GM23338 (cell line): ENCODE results near the gene S100A16. TPM values are rescaled to one million over a fixed set of nuclear protein-coding genes. Genes with fewer than 3 reads are reported as not detected.

Experiments
- ATAC-seq: fragments of 200-7000 bp; cut with Tn5 transposase; 3 replicates; pipeline ENCODE4 v1.9.1; 2020
- DNase-seq: peaks from one replicate; pipeline ENCODE4 v3.0.0-alpha.2; 2015; ENCODE audit warnings: low spot score
- H2AFZ ChIP-seq: fragments of 200-600 bp; sonication (generic); 2 replicates; pipeline ENCODE4 v1.8.0; 2016; ENCODE audit warnings: antibody characterized with exemption, mild to moderate bottlenecking, moderate library complexity
- H3F3A ChIP-seq: fragments of 200-600 bp; sonication (generic); replicated peaks from 2 replicates; pipeline ENCODE4 v1.8.0; 2017; ENCODE audit warnings: antibody characterized with exemption, mixed run types, low read depth
- H3K27ac ChIP-seq: fragments of 200-600 bp; sonication (generic); 2 replicates; pipeline ENCODE4 v1.6.1; 2016; ENCODE audit warnings: low read depth
- H3K27me3 ChIP-seq: fragments of 200-600 bp; sonication (generic); 2 replicates; pipeline ENCODE4 v1.8.0; 2016; ENCODE audit warnings: mild to moderate bottlenecking, mixed run types, moderate library complexity; ENCODE audit not compliant: insufficient read depth
- H3K36me3 ChIP-seq: fragments of 200-600 bp; sonication (generic); 2 replicates; pipeline ENCODE4 v1.8.0; 2016; ENCODE audit warnings: mild to moderate bottlenecking; ENCODE audit not compliant: insufficient read depth
- H3K4me1 ChIP-seq: fragments of 200-600 bp; sonication (generic); 2 replicates; pipeline ENCODE4 v1.8.0; 2016; ENCODE audit warnings: mild to moderate bottlenecking, moderate library complexity; ENCODE audit not compliant: insufficient read depth
- H3K4me2 ChIP-seq: fragments of 200-600 bp; sonication (generic); 2 replicates; pipeline ENCODE4 v1.7.1; 2017; ENCODE audit warnings: mixed run types
- H3K4me3 ChIP-seq: fragments of 200-600 bp; sonication (generic); 2 replicates; pipeline ENCODE4 v1.6.1; 2016; ENCODE audit warnings: mixed run types
- H3K79me2 ChIP-seq: fragments of 200-600 bp; sonication (generic); replicated peaks from 2 replicates; pipeline ENCODE4 v1.8.0; 2017; ENCODE audit warnings: mild to moderate bottlenecking; ENCODE audit not compliant: insufficient read depth
- H3K9me2 ChIP-seq: fragments of 200-600 bp; sonication (generic); 2 replicates; pipeline ENCODE4 v1.8.0; 2017; ENCODE audit not compliant: insufficient read depth
- H4K20me1 ChIP-seq: fragments of 200-600 bp; sonication (generic); replicated peaks from 2 replicates; pipeline ENCODE4 v1.8.0; 2017; ENCODE audit warnings: mild to moderate bottlenecking; ENCODE audit not compliant: insufficient read depth
- H3K27ac Mint-ChIP-seq: 2 replicates; pipeline ENCODE4 v1.8.0; 2020; ENCODE audit warnings: inconsistent platforms, mild to moderate bottlenecking, moderate library complexity, mixed read lengths
- H3K27me3 Mint-ChIP-seq: 3 replicates; pipeline ENCODE4 v1.8.0; 2022; ENCODE audit warnings: low read depth, mild to moderate bottlenecking, moderate library complexity, mixed read lengths, inconsistent platforms; ENCODE audit not compliant: insufficient read depth, poor library complexity
- H3K36me3 Mint-ChIP-seq: 3 replicates; pipeline ENCODE4 v1.8.0; 2021; ENCODE audit warnings: low read depth, mild to moderate bottlenecking, inconsistent platforms, moderate library complexity, mixed read lengths
- H3K4me1 Mint-ChIP-seq: 3 replicates; pipeline ENCODE4 v1.8.0; 2020; ENCODE audit warnings: mild to moderate bottlenecking, inconsistent platforms, mixed read lengths
- H3K4me3 Mint-ChIP-seq: 3 replicates; pipeline ENCODE4 v1.8.0; 2021; ENCODE audit warnings: moderate library complexity, mild to moderate bottlenecking, inconsistent platforms, mixed read lengths
- H3K9me3 Mint-ChIP-seq: 3 replicates; pipeline ENCODE4 v1.8.0; 2020; ENCODE audit warnings: moderate library complexity, mild to moderate bottlenecking, inconsistent platforms, mixed read lengths
- CREB1 ChIP-seq: fragments of 250-450 bp; sonication (Bioruptor Pico); IDR thresholded peaks from 2 replicates; pipeline ENCODE4 v1.5.0; 2020; ENCODE audit warnings: low read depth, mild to moderate bottlenecking, moderate library complexity
- CTCF ChIP-seq, 2 experiments: fragments of 200-600 bp in 1 of 2; sonication (generic) in 1 of 2; conservative IDR thresholded peaks; 2 replicates each; pipeline versions ENCODE4 v1.5.1 to v1.6.1; 2016 to 2017; ENCODE audit warnings: antibody characterized with exemption in 2 of 2, low read depth in 2 of 2, mild to moderate bottlenecking in 2 of 2, moderate library complexity in 1 of 2
- ETS1 ChIP-seq: IDR thresholded peaks from 2 replicates; pipeline ENCODE4 v1.6.1; 2016; ENCODE audit warnings: antibody characterized with exemption
- EZH2 ChIP-seq: fragments of 200-600 bp; sonication (generic); IDR thresholded peaks from one replicate; pipeline ENCODE4 v1.8.0; 2017; ENCODE audit warnings: antibody characterized with exemption, mild to moderate bottlenecking, low read depth; ENCODE audit not compliant: unreplicated experiment
- JUNB ChIP-seq: IDR thresholded peaks from one replicate; pipeline ENCODE4 v1.6.1; 2016; ENCODE audit warnings: antibody characterized with exemption; ENCODE audit not compliant: unreplicated experiment
- NANOG ChIP-seq: IDR thresholded peaks from 2 replicates; pipeline ENCODE4 v1.6.1; 2016; ENCODE audit warnings: antibody characterized with exemption, borderline replicate concordance
- POLR2AphosphoS5 ChIP-seq: IDR thresholded peaks from 2 replicates; pipeline ENCODE4 v1.6.1; 2016; ENCODE audit warnings: antibody characterized with exemption, low read depth
- REST ChIP-seq: IDR thresholded peaks from one replicate; pipeline ENCODE4 v1.6.1; 2018; ENCODE audit warnings: antibody characterized with exemption; ENCODE audit not compliant: unreplicated experiment
- STAT1 ChIP-seq: IDR thresholded peaks from one replicate; pipeline ENCODE4 v1.6.1; 2016; ENCODE audit warnings: antibody characterized with exemption; ENCODE audit not compliant: unreplicated experiment
- ZNF114 ChIP-seq: fragments of 250-450 bp; sonication (Bioruptor Pico); IDR thresholded peaks from 2 replicates; pipeline ENCODE4 v1.5.0; 2020; ENCODE audit warnings: mild to moderate bottlenecking, moderate library complexity
- ZNF331 ChIP-seq: fragments of 250-450 bp; sonication (Bioruptor Pico); IDR thresholded peaks from 2 replicates; pipeline ENCODE4 v1.5.0; 2020; ENCODE audit warnings: low read depth, mild to moderate bottlenecking, moderate library complexity
- ZNF462 ChIP-seq: fragments of 250-450 bp; sonication (Bioruptor Pico); IDR thresholded peaks from 2 replicates; pipeline ENCODE4 v1.5.0; 2020; ENCODE audit warnings: mild to moderate bottlenecking, moderate library complexity
- polyA plus RNA-seq: library from polyadenylated mRNA; unstranded; fragments of >200 nt; fragmentation: Nextera tagmentation; extraction: Ambion mirVana; gene quantifications from 2 replicates; pipeline ENCODE4 v1.2.1, GENCODE V29; 2016
- total RNA-seq: library from RNA; depleted of rRNA; stranded (reverse); fragments of >200 nt; shearing (Covaris generic); gene quantifications from 2 replicates; pipeline ENCODE4 v1.2.3, GENCODE V29; 2014

S100A16 gene
- total and polyA plus RNA-seq, 2 experiments from 2014 or later: 13.0 to 20.4 TPM

DNA sequence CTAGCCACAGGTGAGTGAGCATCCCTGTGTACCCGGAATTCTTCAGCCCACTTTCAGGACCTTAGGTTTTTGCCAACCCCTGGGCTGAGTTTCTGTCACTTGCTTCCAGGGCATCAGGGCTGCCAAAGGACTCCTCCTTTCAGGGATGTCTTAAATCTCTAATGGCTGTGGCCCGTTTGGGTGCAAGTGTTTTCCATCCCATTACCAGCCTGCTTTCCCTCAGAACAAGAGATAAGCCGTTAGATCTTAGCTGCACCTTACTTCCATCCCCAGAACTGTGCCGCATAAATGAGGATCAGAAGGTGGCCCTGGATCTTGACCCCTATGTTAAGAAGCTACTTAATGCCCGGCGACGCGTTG, 46.2 kb upstream of the S100A16 start (continued):
- no peak for TF ChIP-seq REST
- no peak for TF ChIP-seq POLR2AphosphoS5
- TF ChIP-seq CREB1: no peak
- no peak for TF ChIP-seq ZNF114 (CRISPR knock-in tag)

- peak within 1 kb of the TSS; percentile 85 for H3K27ac ChIP-seq
- Mint-ChIP-seq H3K27me3 (peaks cover 8% of the 10 kb centered on the region), H3K4me1 (peaks cover 7% of the 10 kb centered on the region)
- TF ChIP-seq CTCF (conservative IDR thresholded peaks at IDR 0.05; ENCODE audit: low read depth in 2 of 2) (no peak), STAT1 (no peak), JUNB (no peak), ZNF462 (CRISPR knock-in tag) (no peak), CREB1 (peak; percentile 43; the same call in 1 of the 2 replicates), ZNF331 (CRISPR knock-in tag) (no peak), NANOG (no peak), EZH2 (no peak), ETS1 (peak; percentile 81)
Observed at GRCh38 chr1:153658400-153659174, 45.6 kb upstream of the S100A16 start, which contains the start of gene SNAPIN. Gene SNAPIN, plus strand, starts transcription at chr1:153658703. Its CDS starts 41 bp downstream, at chr1:153658744.

More at GRCh38 chr1:153658400-153659174, 45.6 kb upstream of the S100A16 start, which contains the start of gene SNAPIN:
- Histone ChIP-seq H3K36me3 (peaks cover 25% of the 10 kb centered on the region), H3K27me3 (no peaks in the 10 kb centered on the region), H3K4me3 (peak within 1 kb of the TSS; percentile 88), H3K4me2 (peak within 1 kb of the TSS; percentile 86), H2AFZ (peak within 1 kb of the TSS; percentile 83; the same call in 1 of the 2 replicates), H3F3A (peaks cover 36% of the 10 kb centered on the region), H3K79me2 (peaks cover 13% of the 10 kb centered on the region), H3K4me1 (peaks cover 8% of the 10 kb centered on the region), H3K9me2 (no peaks in the 10 kb centered on the region), H4K20me1 (peaks cover 5% of the 10 kb centered on the region)
- Mint-ChIP-seq H3K36me3 (peaks cover 36% of the 10 kb centered on the region), H3K4me3 (peak within 1 kb of the TSS; percentile 93), H3K9me3 (no peaks in the 10 kb centered on the region), H3K27ac (peak within 1 kb of the TSS; percentile 94)
- peak; percentile 97 for DNase-seq
- ATAC-seq: peak; percentile 97
